GM12873 (cell line): ENCODE measurements around the gene AGBL4.
A peak's percentile ranks its signal among the peaks of the same experiment; 100 is the strongest.

Experiments
- CTCF ChIP-seq: IDR thresholded peaks from 2 replicates; pipeline ENCODE4 v1.5.1; 2012; ENCODE audit warnings: low read depth, mild to moderate bottlenecking, moderate library complexity, low read length, control low read depth; ENCODE audit not compliant: insufficient read depth; ENCODE audit errors: missing control alignments

Gene AGBL4

DNA sequence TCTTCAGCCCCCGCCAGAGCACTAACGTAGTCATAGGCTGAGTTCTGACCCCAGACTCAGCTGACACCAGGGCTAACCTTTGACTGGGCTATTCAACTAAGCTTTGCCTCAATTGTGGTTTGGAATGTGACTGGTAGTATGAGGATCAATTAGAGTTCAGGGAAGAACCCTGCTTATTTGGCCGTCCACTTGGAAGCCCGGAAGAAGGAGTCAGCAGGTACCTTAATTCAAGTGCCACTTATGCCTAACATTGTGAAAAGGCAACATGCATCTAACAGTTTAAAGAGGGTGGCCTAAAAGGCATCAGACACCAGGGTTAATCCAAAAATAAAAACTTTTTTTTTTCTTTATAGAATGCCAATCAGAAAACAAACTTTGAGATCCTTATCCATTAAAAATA lies 1339.4 kb downstream of the AGBL4 start:
- no peak for TF ChIP-seq CTCF

GRCh38 chr1:48683839-48684238 lies 1339.9 kb downstream of the AGBL4 start:
- no peak for TF ChIP-seq CTCF

DNA sequence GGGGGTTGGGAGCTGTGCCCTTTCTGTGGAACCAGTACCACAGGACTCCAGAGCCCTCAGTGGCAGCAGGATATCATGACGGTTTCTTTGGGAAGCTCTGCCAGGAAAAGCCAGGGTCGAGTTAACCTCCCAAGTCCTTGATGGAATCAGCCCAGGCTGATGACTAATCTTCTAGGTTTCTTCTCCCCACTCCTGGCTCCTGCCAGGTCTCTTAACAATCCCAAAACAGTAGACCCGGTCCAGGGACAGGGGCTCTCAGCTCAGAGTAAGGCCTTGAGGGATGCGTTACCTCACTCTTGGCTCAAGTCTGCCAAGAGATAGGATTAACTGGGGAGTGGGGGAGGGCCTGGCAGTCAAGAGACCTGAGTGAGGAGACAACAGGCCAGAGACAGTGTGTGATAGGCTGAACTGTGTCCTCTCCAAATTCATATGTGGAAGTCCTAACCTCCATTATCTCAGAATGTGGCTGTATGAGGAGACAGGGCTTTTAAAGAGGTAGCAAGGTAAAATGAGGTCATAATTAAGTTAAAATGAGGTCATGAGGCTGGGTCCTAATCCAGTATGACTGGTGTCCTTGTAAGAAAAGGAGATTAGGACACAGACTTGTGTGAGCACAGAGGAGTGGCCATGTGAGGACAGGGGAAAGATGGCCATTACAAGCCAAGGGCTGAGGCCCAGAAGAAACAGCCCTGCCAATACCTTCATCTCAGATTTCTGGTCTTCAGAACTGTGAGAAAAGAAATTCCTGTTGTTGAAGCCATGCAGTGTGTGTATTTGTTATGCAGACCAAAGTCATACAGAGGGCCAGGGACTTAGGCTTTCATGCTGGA lies 1342.1 kb downstream of the AGBL4 start:
- no peak for TF ChIP-seq CTCF

- peak; percentile 24 for TF ChIP-seq CTCF
Measured at GRCh38 chr1:48680411-48681035, 1343.2 kb downstream of the AGBL4 start.

DNA sequence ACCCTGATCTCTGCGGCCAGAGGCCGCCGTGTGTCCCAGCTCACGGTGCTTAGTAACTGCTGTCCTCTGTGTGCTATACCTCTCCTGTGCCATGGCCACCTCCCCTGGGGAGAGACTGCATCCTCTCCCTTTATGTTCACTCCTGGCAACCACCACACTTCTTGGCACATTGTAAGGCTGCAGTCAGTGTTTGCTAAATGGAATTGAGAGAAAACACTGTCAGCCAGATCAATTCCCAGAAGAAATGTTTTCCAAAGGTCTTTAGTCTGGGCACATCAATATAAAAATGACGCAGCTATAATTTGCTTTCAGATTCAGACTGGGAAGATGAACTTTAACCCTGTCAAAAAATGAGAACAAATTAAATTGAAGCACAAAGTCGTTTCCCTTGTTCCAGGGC lies 1343.9 kb downstream of the AGBL4 start:
- no peak for TF ChIP-seq CTCF

DNA sequence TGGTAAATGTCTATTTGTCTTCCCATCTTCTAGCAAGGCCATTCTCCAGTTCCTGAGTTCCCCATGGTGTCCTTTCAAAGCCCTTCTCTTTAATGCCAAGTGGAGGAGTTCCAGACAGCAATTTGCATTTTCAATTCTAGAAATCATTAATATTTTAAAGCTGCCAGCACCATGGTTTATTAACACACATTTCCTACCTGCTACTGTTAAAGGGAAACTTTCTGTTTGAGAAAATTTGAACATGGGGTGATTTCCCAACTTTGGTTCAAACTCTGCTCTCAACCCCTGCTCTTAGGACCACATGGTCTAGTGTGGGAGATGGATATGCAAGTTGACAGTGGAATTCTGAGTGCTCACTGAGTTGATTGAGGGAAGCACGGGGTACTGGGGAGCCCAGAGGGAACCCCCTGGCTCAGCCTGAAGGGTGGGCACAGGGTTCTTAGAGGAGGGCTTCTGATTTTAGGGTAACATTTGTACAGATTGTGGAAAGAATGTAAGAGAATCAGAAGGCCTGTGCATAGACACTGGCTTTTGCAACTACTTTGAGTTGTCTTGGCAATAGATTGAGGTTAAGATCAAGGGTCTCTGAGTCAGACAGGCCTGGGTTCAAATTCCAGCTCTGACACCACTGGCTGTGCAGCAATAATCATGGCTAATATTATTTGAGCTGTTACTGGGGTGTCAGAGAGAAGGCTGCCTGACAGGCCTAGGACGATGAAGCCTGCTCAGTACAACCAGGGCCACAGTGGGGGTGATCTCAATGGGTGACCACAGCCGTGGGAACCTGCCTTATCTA lies 1344.8 kb downstream of the AGBL4 start:
- no peak for TF ChIP-seq CTCF
